Stimulated activated naive CD8-positive, alpha-beta T cell treated with anti-CD3 and anti-CD28 coated beads, Interleukin-15, amount 100 ng/mL, for 72 hours (primary cell): Measurements from ENCODE around the gene SAMD11.

Experiments
- ATAC-seq: fragments of 150-1000 bp; cut with Tn5 transposase; 2 replicates; pipeline ENCODE4 v1.10.0; 2021; ENCODE audit warnings: mild to moderate bottlenecking, moderate library complexity
- DNase-seq, 2 donors: peaks; one replicate each; pipeline ENCODE4 v3.0.0; 2021 to 2022
- H3K27ac Mint-ChIP-seq, 2 donors: one replicate each; pipeline ENCODE4 v1.8.0; 2022; ENCODE audit warnings: mild to moderate bottlenecking in 2 of 2, mixed read lengths in 2 of 2, moderate library complexity in 2 of 2
- H3K27me3 Mint-ChIP-seq: one replicate; pipeline ENCODE4 v1.8.0; 2022; ENCODE audit warnings: mixed read lengths
- H3K4me1 Mint-ChIP-seq: one replicate; pipeline ENCODE4 v1.8.0; 2022; ENCODE audit warnings: mild to moderate bottlenecking, mixed read lengths
- H3K4me3 Mint-ChIP-seq, 2 donors: one replicate each; pipeline ENCODE4 v1.8.0; 2022; ENCODE audit warnings: mild to moderate bottlenecking in 2 of 2, mixed read lengths in 2 of 2, moderate library complexity in 1 of 2
- H3K9me3 Mint-ChIP-seq, 2 donors: one replicate each; pipeline ENCODE4 v1.8.0; 2022; ENCODE audit warnings: mixed read lengths in 2 of 2

Gene SAMD11

GRCh38 chr1:953524-954320, 30.0 kb downstream of the SAMD11 start:
- no peak overlapping the region for H3K27ac Mint-ChIP-seq
- H3K4me3 Mint-ChIP-seq: no peak overlapping the region
- peaks cover 29% of the 10 kb centered on the region for H3K4me1 Mint-ChIP-seq
- H3K27me3 Mint-ChIP-seq: no peaks in the 10 kb centered on the region
- H3K9me3 Mint-ChIP-seq: no peaks in the 10 kb centered on the region
- ATAC-seq: no peak
- DNase-seq: no peak

- Mint-ChIP-seq H3K27me3 (no peaks in the 10 kb centered on the region), H3K4me3 (no peak overlapping the region), H3K4me1 (peaks cover 30% of the 10 kb centered on the region), H3K9me3 (no peaks in the 10 kb centered on the region), H3K27ac (no peak overlapping the region)
- DNase-seq: no peak
- no peak for ATAC-seq
Observed at GRCh38 chr1:954927-955326, 31.2 kb downstream of the SAMD11 start.

- no peak for ATAC-seq
- H3K4me1 Mint-ChIP-seq: peaks cover 30% of the 10 kb centered on the region
- H3K27me3 Mint-ChIP-seq: no peaks in the 10 kb centered on the region
- no peak for DNase-seq
- no peaks in the 10 kb centered on the region for H3K9me3 Mint-ChIP-seq
- no peak overlapping the region for H3K4me3 Mint-ChIP-seq
- H3K27ac Mint-ChIP-seq: no peak overlapping the region
Observed at GRCh38 chr1:955474-955873, 31.8 kb downstream of the SAMD11 start.

DNA sequence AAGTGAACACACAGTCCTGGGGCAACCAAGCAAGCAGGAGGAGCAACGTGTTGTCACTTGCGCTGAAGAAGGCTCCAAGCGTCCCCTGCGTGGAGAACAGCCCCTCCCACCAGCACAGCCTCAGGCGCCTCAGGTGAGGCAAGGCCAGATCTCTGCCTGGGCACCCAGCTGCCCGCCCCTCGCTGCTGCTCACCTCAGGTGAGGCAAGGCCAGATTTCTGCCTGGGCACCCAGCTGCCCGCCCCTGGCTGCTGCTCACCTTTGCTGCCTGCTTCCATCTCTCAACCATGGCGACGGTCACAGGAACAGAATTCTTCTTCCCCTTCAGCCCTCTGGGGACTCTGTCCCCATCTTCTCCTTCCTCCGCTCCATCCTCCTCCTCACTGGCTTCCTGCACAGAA, 32.9 kb downstream of the SAMD11 start:
- no peak overlapping the region for H3K27ac Mint-ChIP-seq
- no peak overlapping the region for H3K4me3 Mint-ChIP-seq

DNA sequence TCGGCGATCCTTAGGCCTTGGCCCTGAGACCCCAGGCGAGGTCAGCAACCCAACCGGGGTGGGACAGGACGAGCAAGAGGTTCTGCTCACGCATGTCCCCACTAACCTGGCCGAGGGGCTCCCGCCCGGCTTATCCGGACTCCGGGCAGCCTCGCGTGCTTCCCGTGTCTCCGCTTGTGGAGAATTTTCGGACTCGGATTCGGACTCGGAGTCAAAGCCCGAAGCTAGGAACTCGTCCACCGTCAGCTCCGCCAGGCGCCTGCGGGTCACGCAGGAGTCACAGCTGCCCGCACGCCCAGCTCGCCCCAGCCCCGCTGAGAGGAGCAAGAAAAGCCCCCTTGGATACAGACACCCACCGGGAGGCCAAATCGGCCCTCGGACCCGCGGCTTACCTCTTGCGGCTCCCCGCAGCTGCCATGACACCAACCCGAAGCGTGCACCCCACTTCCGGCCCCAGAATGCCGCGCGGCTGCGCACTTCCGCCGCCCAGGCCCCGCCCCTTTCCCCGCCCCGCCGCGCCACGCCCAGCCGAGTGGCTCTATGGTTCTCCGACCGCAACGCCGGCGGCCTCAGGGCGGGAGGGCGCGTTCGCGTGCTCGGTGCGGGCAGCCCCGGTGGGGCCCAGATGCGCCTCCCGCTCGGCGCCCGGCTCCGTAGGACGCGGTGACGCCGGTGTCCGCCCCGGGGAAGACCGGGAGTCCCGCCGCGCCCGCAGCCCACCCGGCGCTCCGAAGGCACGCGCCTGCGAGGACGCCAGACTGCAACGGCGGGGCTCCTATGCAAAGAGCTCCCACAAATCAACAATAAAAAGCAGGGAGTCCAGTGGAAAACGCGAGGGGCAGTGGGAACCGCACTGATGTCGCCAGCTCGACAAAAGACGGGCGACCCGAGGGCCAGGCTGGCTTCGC, 35.4 kb downstream of the SAMD11 start, which contains the start of gene NOC2L:
Gene NOC2L (minus strand): TSS at position 434 of the 908 bp plus-strand sequence. CDS start 16 bp downstream, at position 418.
- H3K4me3 Mint-ChIP-seq: peak within 1 kb of the TSS; percentile 92 to 97
- H3K4me1 Mint-ChIP-seq: peaks cover 36% of the 10 kb centered on the region
- H3K27me3 Mint-ChIP-seq: no peaks in the 10 kb centered on the region
- ATAC-seq (peak; percentile 85), DNase-seq (peak; percentile 91 to 93)
- no peaks in the 10 kb centered on the region for H3K9me3 Mint-ChIP-seq
- peak within 1 kb of the TSS; percentile 89 for H3K27ac Mint-ChIP-seq

More for the DNA sequence above, 32.9 kb downstream of the SAMD11 start:
- H3K4me1 Mint-ChIP-seq: peaks cover 34% of the 10 kb centered on the region
- H3K27me3 Mint-ChIP-seq: no peaks in the 10 kb centered on the region
- H3K9me3 Mint-ChIP-seq: no peaks in the 10 kb centered on the region
- DNase-seq: no peak
- ATAC-seq: no peak

DNA sequence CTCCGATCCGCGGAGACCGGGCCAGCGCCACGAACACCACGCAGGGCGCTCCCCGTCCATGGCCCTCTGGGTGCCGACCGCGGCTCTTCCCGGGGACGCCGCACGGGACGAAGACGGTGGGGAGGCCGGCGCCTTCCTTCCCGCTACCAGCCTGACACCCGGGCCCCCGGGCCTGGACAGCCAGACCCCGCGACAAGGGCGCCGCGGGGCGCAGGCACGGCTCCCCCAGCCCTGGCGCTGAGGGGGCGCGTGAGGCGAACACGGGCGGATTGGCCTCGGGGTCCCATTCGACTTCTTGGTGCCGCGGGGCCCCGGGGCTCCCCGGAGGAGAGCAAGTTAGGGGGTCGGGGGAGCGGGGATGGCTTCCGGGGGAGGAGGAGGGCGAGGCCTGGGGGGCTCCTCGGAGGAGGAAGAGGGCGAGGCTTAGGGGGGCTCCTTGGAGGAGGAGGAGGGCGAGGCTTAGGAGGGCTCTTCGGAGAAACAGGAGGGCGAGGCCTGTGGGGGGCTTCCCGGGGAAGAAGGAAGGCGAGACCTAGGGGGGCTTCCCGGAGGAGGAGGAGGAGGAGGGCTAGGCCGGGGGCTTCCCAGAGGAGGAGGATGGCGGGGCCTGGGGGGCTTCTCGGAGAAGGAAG, 36.1 kb downstream of the SAMD11 start:
- Mint-ChIP-seq H3K9me3 (no peaks in the 10 kb centered on the region), H3K27me3 (no peaks in the 10 kb centered on the region), H3K4me3 (peak overlapping the region; percentile 92 to 97), H3K27ac (peak overlapping the region in 1 of 2 donors; percentile 88), H3K4me1 (peaks cover 36% of the 10 kb centered on the region)
- ATAC-seq (peak; percentile 19), DNase-seq (no peak)

- H3K4me1 Mint-ChIP-seq: peaks cover 37% of the 10 kb centered on the region
- peak within 1 kb of the TSS; percentile 88 to 91 for H3K27ac Mint-ChIP-seq
- H3K27me3 Mint-ChIP-seq: no peaks in the 10 kb centered on the region
- peak within 1 kb of the TSS; percentile 92 to 97 for H3K4me3 Mint-ChIP-seq
- ATAC-seq (peak; percentile 63), DNase-seq (peak; percentile 77 to 83)
- H3K9me3 Mint-ChIP-seq: no peaks in the 10 kb centered on the region
Observed at GRCh38 chr1:960363-961131, 36.8 kb downstream of the SAMD11 start, which contains the start of gene KLHL17. Gene KLHL17 (plus strand): TSS chr1:960584. CDS start chr1:960694, 110 bp downstream.

GRCh38 chr1:961132-961669, 37.5 kb downstream of the SAMD11 start:
- Mint-ChIP-seq H3K4me1 (peaks cover 43% of the 10 kb centered on the region), H3K27ac (no peak overlapping the region), H3K27me3 (no peaks in the 10 kb centered on the region), H3K9me3 (no peaks in the 10 kb centered on the region), H3K4me3 (peak overlapping the region; percentile 50 to 57)
- ATAC-seq (no peak), DNase-seq (no peak)

DNA sequence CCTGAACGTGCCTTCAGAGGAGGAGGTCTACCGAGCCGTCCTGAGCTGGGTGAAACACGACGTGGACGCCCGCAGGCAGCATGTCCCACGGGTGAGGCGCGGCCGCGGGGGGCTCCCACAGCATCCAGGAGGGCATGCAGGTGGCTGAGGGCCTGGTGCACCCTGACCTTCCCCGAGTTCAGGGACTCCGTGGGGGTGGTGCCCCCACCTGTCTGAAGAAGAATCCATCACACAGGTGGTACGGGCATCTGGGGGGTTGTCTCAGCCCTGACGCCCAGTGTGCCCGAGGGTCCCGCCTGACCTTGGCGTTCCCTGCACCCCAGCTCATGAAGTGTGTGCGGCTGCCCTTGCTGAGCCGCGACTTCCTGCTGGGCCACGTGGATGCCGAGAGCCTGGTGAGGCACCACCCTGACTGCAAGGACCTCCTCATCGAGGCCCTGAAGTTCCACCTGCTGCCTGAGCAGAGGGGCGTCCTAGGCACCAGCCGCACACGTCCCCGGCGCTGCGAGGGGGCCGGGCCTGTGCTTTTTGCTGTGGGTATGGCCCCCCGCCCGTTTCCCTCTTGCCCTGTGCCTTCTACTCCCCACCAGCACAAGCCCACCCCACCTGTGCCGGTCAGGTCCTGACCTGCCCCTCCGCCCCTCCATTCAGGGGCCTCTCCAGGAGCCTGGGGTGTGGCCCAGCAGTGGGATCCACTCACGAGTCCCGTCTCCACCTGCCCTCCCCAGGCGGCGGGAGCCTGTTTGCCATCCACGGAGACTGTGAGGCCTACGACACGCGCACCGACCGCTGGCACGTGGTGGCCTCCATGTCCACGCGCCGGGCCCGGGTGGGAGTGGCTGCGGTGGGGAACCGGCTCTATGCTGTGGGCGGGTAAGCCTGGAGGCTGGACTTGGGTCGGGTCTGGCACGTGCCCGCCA, 38.9 kb downstream of the SAMD11 start:
- peak overlapping the region; percentile 42 to 55 for H3K4me3 Mint-ChIP-seq
- ATAC-seq (no peak), DNase-seq (no peak)
- H3K27ac Mint-ChIP-seq: no peak overlapping the region
- H3K27me3 Mint-ChIP-seq: no peaks in the 10 kb centered on the region
- no peaks in the 10 kb centered on the region for H3K9me3 Mint-ChIP-seq
- peaks cover 41% of the 10 kb centered on the region for H3K4me1 Mint-ChIP-seq

DNA sequence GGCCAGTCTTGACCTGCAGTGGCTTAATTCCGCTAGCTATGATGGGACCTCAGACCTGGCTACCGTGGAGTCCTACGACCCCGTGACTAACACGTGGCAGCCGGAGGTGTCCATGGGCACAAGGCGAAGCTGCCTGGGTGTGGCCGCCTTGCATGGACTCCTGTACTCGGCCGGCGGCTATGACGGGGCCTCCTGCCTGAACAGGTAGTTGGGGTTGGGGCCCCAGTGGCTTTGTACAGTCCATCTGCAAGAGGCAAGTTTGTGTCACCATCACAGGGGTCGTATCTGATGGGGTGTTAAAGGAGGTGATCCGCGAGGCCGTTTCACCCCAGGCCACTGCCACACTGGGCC, 39.6 kb downstream of the SAMD11 start:
- Mint-ChIP-seq H3K27ac (no peak overlapping the region), H3K4me3 (no peak overlapping the region), H3K9me3 (no peaks in the 10 kb centered on the region), H3K27me3 (peaks cover 4% of the 10 kb centered on the region), H3K4me1 (peaks cover 35% of the 10 kb centered on the region)
- DNase-seq (no peak), ATAC-seq (no peak)

DNA sequence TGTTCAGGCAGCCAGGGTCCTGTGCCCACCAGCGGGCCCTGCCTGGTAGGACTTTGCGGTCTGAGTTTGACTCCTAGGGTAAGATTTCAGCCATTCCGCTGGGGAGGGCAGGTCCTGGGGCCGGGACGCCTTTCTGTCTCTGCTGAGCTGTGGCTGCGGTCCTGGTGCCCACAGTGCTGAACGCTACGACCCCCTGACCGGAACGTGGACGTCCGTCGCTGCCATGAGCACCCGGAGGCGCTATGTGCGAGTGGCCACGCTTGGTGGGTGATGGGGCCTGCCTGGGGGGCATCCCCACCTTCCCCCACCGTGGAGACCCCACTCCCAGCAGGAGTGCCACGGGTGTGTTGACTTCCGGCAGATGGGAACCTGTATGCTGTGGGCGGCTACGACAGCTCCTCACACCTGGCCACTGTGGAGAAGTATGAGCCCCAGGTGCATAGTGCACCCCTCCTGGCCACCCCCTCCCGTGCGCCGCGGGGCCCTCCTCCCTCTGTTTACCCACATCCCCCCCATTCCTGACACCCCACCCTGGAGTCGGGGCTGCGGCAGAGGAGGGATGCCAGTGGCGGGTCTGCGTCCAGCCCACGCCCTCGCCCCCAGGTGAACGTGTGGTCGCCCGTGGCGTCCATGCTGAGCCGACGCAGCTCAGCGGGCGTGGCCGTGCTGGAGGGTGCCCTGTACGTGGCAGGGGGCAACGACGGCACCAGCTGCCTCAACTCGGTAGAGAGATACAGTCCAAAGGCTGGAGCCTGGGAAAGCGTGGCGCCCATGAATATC, 40.2 kb downstream of the SAMD11 start:
- Mint-ChIP-seq H3K27ac (no peak overlapping the region), H3K4me1 (peaks cover 30% of the 10 kb centered on the region), H3K4me3 (no peak overlapping the region), H3K9me3 (no peaks in the 10 kb centered on the region), H3K27me3 (peaks cover 11% of the 10 kb centered on the region)
- DNase-seq (no peak), ATAC-seq (no peak)

DNA sequence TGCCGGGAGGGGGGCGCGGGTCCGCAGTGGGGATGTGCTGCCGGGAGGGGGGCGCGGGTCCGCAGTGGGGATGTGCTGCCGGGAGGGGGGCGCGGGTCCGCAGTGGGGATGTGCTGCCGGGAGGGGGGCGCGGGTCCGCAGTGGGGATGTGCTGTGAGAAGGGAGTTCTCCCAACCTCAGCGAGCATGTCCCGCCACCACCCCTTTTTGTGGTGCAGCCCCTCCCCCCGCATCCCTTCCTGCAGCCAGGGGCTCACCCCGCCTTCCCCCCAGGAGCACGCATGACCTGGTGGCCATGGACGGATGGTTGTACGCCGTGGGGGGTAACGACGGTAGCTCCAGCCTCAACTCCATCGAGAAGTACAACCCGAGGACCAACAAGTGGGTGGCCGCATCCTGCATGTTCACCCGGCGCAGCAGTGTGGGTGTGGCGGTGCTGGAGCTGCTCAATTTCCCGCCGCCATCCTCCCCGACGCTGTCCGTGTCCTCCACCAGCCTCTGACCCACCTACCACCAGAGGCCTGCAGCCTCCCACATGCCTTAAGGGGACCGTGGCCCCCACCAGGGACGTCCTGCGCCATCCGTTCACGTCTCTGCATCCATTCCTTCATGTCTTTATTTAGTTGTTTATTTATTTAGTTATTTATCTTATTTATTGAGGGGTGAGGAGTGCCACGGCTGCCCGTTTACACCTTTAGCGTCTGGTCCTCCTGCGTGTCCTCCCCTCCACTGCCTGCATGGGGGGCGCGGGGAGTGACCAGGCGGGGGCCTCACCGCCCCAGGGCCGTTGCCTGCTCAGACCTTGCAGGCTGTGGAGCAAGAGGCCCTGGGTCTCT, 41.2 kb downstream of the SAMD11 start:
- H3K4me1 Mint-ChIP-seq: peaks cover 30% of the 10 kb centered on the region
- H3K4me3 Mint-ChIP-seq: no peak overlapping the region
- H3K9me3 Mint-ChIP-seq: no peaks in the 10 kb centered on the region
- no peak overlapping the region for H3K27ac Mint-ChIP-seq
- no peak for DNase-seq
- peaks cover 20% of the 10 kb centered on the region for H3K27me3 Mint-ChIP-seq
- no peak for ATAC-seq
